SK-N-SH treated with all-trans-retinoic acid at 6 μM for 48 hours (cell line): ENCODE measurements around the gene SGTB.

ENCODE experiments used
- ATAC-seq: fragments of 200-7000 bp; cut with Tn5 transposase; 3 replicates; pipeline ENCODE4 v1.9.1; 2020; ENCODE audit warnings: mild to moderate bottlenecking, moderate library complexity
- ARNTL ChIP-seq: fragments of 450-650 bp; formaldehyde crosslinking; IDR thresholded peaks from 2 replicates; pipeline ENCODE4 v1.5.0; 2020; ENCODE audit warnings: low read depth, mild to moderate bottlenecking, moderate library complexity, borderline replicate concordance
- BACH2 ChIP-seq: fragments of 250-450 bp; sonication (Bioruptor Pico); IDR thresholded peaks from 2 replicates; pipeline ENCODE4 v1.9.0; 2021; ENCODE audit warnings: mild to moderate bottlenecking, borderline replicate concordance
- CSDC2 ChIP-seq: fragments of 250-450 bp; sonication (Bioruptor Pico); IDR thresholded peaks from 2 replicates; pipeline ENCODE4 v1.5.0; 2020; ENCODE audit warnings: mild to moderate bottlenecking, moderate library complexity
- ESRRG ChIP-seq: fragments of 250-450 bp; sonication (Bioruptor Pico); IDR thresholded peaks from 2 replicates; pipeline ENCODE4 v1.6.1; 2021; ENCODE audit warnings: mild to moderate bottlenecking
- ISL1 ChIP-seq: fragments of 250-450 bp; sonication (Bioruptor Pico); IDR thresholded peaks from 2 replicates; pipeline ENCODE4 v2.1.2; 2022; ENCODE audit warnings: mild to moderate bottlenecking, moderate library complexity
- PPARA ChIP-seq: fragments of 250-450 bp; sonication (Bioruptor Pico); IDR thresholded peaks from 2 replicates; pipeline ENCODE4 v1.5.0; 2020; ENCODE audit warnings: mild to moderate bottlenecking, borderline replicate concordance
- RARB ChIP-seq: fragments of 250-450 bp; sonication (Bioruptor Pico); IDR thresholded peaks from 2 replicates; pipeline ENCODE4 v1.8.0; 2021; ENCODE audit warnings: mild to moderate bottlenecking, moderate library complexity
- SNAI2 ChIP-seq: fragments of 250-450 bp; sonication (Bioruptor Pico); IDR thresholded peaks from 2 replicates; pipeline ENCODE4 v1.5.0; 2020; ENCODE audit warnings: mild to moderate bottlenecking, moderate library complexity
- TCF4 ChIP-seq: fragments of 250-450 bp; sonication (Bioruptor Pico); IDR thresholded peaks from 2 replicates; pipeline ENCODE4 v1.8.0; 2021; ENCODE audit warnings: mild to moderate bottlenecking, moderate library complexity, borderline replicate concordance
- TOX ChIP-seq: fragments of 250-450 bp; sonication (Bioruptor Pico); IDR thresholded peaks from 2 replicates; pipeline ENCODE4 v1.8.0; 2021; ENCODE audit warnings: mild to moderate bottlenecking, moderate library complexity, borderline replicate concordance
- ZFP3 ChIP-seq: fragments of 250-450 bp; sonication (Bioruptor Pico); IDR thresholded peaks from 2 replicates; pipeline ENCODE4 v1.5.0; 2020; ENCODE audit warnings: mild to moderate bottlenecking, moderate library complexity
- ZFP30 ChIP-seq: fragments of 450-650 bp; formaldehyde crosslinking; IDR thresholded peaks from 2 replicates; pipeline ENCODE4 v1.5.0; 2022; ENCODE audit warnings: mild to moderate bottlenecking, moderate library complexity
- ZNF565 ChIP-seq: fragments of 450-650 bp; formaldehyde crosslinking; conservative IDR thresholded peaks from 2 replicates; pipeline ENCODE4 v1.5.0; 2020; ENCODE audit warnings: low read depth, mild to moderate bottlenecking, moderate library complexity
- ZNF70 ChIP-seq: fragments of 450-650 bp; formaldehyde crosslinking; IDR thresholded peaks from 2 replicates; pipeline ENCODE4 v1.5.0; 2020; ENCODE audit warnings: mild to moderate bottlenecking, moderate library complexity
- ZNF8 ChIP-seq: fragments of 450-650 bp; formaldehyde crosslinking; IDR thresholded peaks from 2 replicates; pipeline ENCODE4 v1.5.0; 2020; ENCODE audit warnings: mild to moderate bottlenecking, moderate library complexity
- TF ChIP-seq, protein P1 (sequence below): fragments of 250-450 bp; sonication (Bioruptor Pico); IDR thresholded peaks from 2 replicates; pipeline ENCODE4 v1.5.1; 2020; ENCODE audit warnings: low read depth, mild to moderate bottlenecking, moderate library complexity
- TF ChIP-seq, protein P2 (sequence below): fragments of 250-450 bp; sonication (Bioruptor Pico); IDR thresholded peaks from 2 replicates; pipeline ENCODE4 v1.5.0; 2020; ENCODE audit warnings: mild to moderate bottlenecking, moderate library complexity
- TF ChIP-seq, protein P3 (sequence below): fragments of 250-450 bp; sonication (Bioruptor Pico); IDR thresholded peaks from 2 replicates; pipeline ENCODE4 v1.5.1; 2021; ENCODE audit warnings: mild to moderate bottlenecking, moderate library complexity

SGTB gene

DNA sequence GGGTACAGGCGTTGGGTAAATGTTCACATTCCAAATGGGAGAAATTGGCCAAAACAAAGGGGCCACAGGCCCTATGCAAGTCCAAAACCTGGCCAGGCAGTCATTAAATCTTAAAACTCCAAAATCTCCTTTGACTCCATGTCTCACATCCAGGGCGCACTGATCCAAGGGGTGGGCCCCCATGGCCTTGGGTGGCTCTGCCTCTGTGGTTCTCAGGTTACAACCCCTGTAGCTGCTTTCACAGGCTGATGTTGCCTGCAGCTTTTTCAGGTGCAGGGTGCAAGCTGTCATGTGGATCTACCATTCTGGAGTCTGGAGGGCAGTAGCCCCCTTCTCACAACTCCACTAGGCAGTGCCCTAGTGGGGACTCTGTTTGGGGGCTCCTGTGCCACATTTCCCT lies 44.9 kb upstream of the SGTB start:
- TF ChIP-seq ISL1 (no peak), ZNF70 (CRISPR knock-in tag) (no peak), ZFP3 (no peak), ZNF8 (CRISPR knock-in tag) (no peak), ESRRG (CRISPR knock-in tag) (no peak), TOX (CRISPR knock-in tag) (no peak), CSDC2 (CRISPR knock-in tag) (no peak)
- TF ChIP-seq, protein P1, sequence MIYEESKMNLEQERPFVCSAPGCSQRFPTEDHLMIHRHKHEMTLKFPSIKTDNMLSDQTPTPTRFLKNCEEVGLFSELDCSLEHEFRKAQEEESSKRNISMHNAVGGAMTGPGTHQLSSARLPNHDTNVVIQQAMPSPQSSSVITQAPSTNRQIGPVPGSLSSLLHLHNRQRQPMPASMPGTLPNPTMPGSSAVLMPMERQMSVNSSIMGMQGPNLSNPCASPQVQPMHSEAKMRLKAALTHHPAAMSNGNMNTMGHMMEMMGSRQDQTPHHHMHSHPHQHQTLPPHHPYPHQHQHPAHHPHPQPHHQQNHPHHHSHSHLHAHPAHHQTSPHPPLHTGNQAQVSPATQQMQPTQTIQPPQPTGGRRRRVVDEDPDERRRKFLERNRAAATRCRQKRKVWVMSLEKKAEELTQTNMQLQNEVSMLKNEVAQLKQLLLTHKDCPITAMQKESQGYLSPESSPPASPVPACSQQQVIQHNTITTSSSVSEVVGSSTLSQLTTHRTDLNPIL (CRISPR knock-in tag): no peak
- TF ChIP-seq, protein P2, sequence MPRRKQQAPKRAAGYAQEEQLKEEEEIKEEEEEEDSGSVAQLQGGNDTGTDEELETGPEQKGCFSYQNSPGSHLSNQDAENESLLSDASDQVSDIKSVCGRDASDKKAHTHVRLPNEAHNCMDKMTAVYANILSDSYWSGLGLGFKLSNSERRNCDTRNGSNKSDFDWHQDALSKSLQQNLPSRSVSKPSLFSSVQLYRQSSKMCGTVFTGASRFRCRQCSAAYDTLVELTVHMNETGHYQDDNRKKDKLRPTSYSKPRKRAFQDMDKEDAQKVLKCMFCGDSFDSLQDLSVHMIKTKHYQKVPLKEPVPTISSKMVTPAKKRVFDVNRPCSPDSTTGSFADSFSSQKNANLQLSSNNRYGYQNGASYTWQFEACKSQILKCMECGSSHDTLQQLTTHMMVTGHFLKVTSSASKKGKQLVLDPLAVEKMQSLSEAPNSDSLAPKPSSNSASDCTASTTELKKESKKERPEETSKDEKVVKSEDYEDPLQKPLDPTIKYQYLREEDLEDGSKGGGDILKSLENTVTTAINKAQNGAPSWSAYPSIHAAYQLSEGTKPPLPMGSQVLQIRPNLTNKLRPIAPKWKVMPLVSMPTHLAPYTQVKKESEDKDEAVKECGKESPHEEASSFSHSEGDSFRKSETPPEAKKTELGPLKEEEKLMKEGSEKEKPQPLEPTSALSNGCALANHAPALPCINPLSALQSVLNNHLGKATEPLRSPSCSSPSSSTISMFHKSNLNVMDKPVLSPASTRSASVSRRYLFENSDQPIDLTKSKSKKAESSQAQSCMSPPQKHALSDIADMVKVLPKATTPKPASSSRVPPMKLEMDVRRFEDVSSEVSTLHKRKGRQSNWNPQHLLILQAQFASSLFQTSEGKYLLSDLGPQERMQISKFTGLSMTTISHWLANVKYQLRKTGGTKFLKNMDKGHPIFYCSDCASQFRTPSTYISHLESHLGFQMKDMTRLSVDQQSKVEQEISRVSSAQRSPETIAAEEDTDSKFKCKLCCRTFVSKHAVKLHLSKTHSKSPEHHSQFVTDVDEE (CRISPR knock-in tag): no peak
- TF ChIP-seq, protein P3, sequence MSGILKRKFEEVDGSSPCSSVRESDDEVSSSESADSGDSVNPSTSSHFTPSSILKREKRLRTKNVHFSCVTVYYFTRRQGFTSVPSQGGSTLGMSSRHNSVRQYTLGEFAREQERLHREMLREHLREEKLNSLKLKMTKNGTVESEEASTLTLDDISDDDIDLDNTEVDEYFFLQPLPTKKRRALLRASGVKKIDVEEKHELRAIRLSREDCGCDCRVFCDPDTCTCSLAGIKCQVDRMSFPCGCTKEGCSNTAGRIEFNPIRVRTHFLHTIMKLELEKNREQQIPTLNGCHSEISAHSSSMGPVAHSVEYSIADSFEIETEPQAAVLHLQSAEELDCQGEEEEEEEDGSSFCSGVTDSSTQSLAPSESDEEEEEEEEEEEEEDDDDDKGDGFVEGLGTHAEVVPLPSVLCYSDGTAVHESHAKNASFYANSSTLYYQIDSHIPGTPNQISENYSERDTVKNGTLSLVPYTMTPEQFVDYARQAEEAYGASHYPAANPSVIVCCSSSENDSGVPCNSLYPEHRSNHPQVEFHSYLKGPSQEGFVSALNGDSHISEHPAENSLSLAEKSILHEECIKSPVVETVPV (CRISPR knock-in tag): no peak
- ATAC-seq: no peak

DNA sequence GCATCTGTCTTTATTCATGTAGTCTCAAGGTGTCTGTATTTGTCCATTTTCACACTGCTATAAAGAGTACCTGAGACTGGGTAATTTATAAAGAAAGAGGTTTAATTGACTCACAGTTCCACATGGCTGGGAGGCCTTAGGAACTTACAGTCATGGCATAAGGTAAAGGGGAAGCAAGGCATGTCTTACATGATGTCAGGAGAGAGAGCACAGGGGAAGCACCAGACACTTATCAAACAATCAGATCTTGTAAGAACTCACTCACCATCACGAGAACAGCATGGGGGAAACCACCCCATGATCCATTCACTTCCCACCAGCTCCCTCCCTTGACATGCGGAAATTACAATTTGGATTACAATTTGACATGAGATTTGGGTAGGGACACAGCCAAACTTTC lies 44.3 kb upstream of the SGTB start:
- no peak for ATAC-seq
- TF ChIP-seq ZFP30 (CRISPR knock-in tag): no peak
- TF ChIP-seq ARNTL (CRISPR knock-in tag): no peak
- TF ChIP-seq, protein P1 (CRISPR knock-in tag): no peak
- TF ChIP-seq RARB (CRISPR knock-in tag): no peak
- TF ChIP-seq, protein P3 (CRISPR knock-in tag): no peak
- TF ChIP-seq ZNF8 (CRISPR knock-in tag): no peak
- TF ChIP-seq BACH2 (CRISPR knock-in tag): no peak
- TF ChIP-seq PPARA (CRISPR knock-in tag): no peak
- no peak for TF ChIP-seq ZFP3
- TF ChIP-seq ZNF565 (CRISPR knock-in tag): no peak
- no peak for TF ChIP-seq ISL1
- TF ChIP-seq ZNF70 (CRISPR knock-in tag): no peak
- TF ChIP-seq CSDC2 (CRISPR knock-in tag): no peak

DNA sequence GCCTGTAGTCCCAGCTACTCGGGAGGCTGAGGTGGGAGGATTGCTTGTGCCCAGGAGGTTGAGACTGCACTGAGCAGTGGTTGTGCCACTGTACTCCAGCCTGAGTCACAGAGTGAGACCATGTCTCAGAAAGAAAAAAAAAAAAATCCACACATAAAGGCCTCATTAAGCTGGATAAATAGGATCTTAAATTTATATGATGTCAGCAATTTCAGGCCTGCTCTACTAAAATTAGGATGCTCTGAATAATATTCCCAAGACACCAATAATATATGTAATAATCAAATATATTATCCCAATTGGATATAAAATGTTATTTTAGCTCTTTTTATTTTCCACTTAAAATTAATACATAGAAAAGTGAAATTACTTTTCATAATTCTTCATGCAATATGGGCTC lies 43.7 kb upstream of the SGTB start:
- TF ChIP-seq BACH2 (CRISPR knock-in tag): no peak
- TF ChIP-seq, protein P2 (CRISPR knock-in tag): no peak
- no peak for TF ChIP-seq CSDC2 (CRISPR knock-in tag)
- no peak for TF ChIP-seq ZNF565 (CRISPR knock-in tag)
- TF ChIP-seq ZFP30 (CRISPR knock-in tag): no peak
- no peak for TF ChIP-seq PPARA (CRISPR knock-in tag)
- TF ChIP-seq TCF4 (CRISPR knock-in tag): no peak
- TF ChIP-seq ESRRG (CRISPR knock-in tag): no peak
- TF ChIP-seq SNAI2 (CRISPR knock-in tag): no peak
- TF ChIP-seq, protein P3 (CRISPR knock-in tag): no peak
- ATAC-seq: no peak
